Panc1 (cell line): Measurements from ENCODE around the gene SSTR5. TPM values are rescaled to one million over a fixed set of nuclear protein-coding genes. Genes with fewer than 3 reads are reported as not detected.

ENCODE experiments used
- ATAC-seq: fragments of 200-7000 bp; cut with Tn5 transposase; 2 replicates; pipeline ENCODE4 v1.9.1; 2020; ENCODE audit warnings: mild to moderate bottlenecking, moderate library complexity
- BruUV-seq: library from RNA; stranded (reverse); fragments of 400-500 nt; replicated peaks from 2 replicates; lab custom pipeline; 2021; lab: Mats Ljungman, UMichigan
- CTCF ChIA-PET: fragments of 300-600 bp; sonication (Branson Sonifier 250); formaldehyde crosslinking; loops from one replicate; lab custom pipeline; 2022; ENCODE audit warnings: antibody characterized with exemption; lab: Charles Lee
- POLR2A ChIA-PET: fragments of 300-600 bp; sonication (Branson Sonifier 250); formaldehyde crosslinking; loops from one replicate; lab custom pipeline; 2022; ENCODE audit warnings: antibody characterized with exemption; lab: Charles Lee
- DNase-seq: peaks from one replicate; pipeline ENCODE4 v3.0.0-alpha.2; 2010; ENCODE audit warnings: low read depth, low spot score
- H3K27ac ChIP-seq: 2 replicates; pipeline ENCODE4 v1.5.1; 2011; ENCODE audit warnings: mild to moderate bottlenecking, low read length, inconsistent platforms
- H3K27me3 ChIP-seq: fragments of 200-500 bp; sonication (Bioruptor generic); 2 replicates; pipeline ENCODE4 v1.6.0; 2014; ENCODE audit warnings: low read length, inconsistent platforms; ENCODE audit not compliant: control insufficient read depth, insufficient read depth
- H3K36me3 ChIP-seq: fragments of 200-500 bp; sonication (Bioruptor generic); 2 replicates; pipeline ENCODE4 v1.5.1; 2014; ENCODE audit warnings: inconsistent platforms, mild to moderate bottlenecking, low read length, moderate library complexity; ENCODE audit not compliant: control insufficient read depth, insufficient read depth
- H3K4me1 ChIP-seq: 2 replicates; pipeline ENCODE4 v1.5.1; 2011; ENCODE audit warnings: inconsistent platforms, mild to moderate bottlenecking, low read length, moderate library complexity; ENCODE audit not compliant: control insufficient read depth, insufficient read depth
- H3K4me3 ChIP-seq, 2 experiments: 2 replicates each; pipeline ENCODE4 v1.5.1; 2011 to 2012; ENCODE audit warnings: low read depth in 2 of 2, low read length in 2 of 2, mild to moderate bottlenecking in 2 of 2, inconsistent platforms in 1 of 2, moderate library complexity in 1 of 2
- H3K9me3 ChIP-seq: fragments of 200-500 bp; sonication (Bioruptor generic); 2 replicates; pipeline ENCODE4 v1.5.1; 2014; ENCODE audit warnings: low read depth, mild to moderate bottlenecking, inconsistent platforms, low read length, moderate library complexity; ENCODE audit not compliant: control insufficient read depth, insufficient read depth
- CTCF ChIP-seq: fragments of 450-650 bp; IDR thresholded peaks from 2 replicates; pipeline ENCODE4 v1.5.1; 2017; ENCODE audit warnings: mild to moderate bottlenecking
- POLR2AphosphoS5 ChIP-seq: IDR thresholded peaks from 2 replicates; pipeline ENCODE4 v1.6.1; 2012; ENCODE audit warnings: mild to moderate bottlenecking, low read depth, low read length, moderate library complexity
- REST ChIP-seq, 2 experiments: IDR thresholded peaks; 2 replicates each; pipeline ENCODE4 v1.6.1; 2011 to 2012; ENCODE audit warnings: low read depth in 2 of 2, control low read depth in 1 of 2, low read length in 1 of 2, mild to moderate bottlenecking in 1 of 2, moderate library complexity in 1 of 2; ENCODE audit not compliant: insufficient read depth in 1 of 2
- SIN3A ChIP-seq: IDR thresholded peaks from 2 replicates; pipeline ENCODE4 v1.6.1; 2012; ENCODE audit warnings: low read depth, mild to moderate bottlenecking, low read length, moderate library complexity, borderline replicate concordance; ENCODE audit not compliant: insufficient read depth
- TCF7L2 ChIP-seq: IDR thresholded peaks from 2 replicates; pipeline ENCODE4 v1.6.1; 2011; ENCODE audit warnings: mild to moderate bottlenecking, low read depth, low read length, inconsistent platforms
- in situ Hi-C: cut with HindIII; loops from 2 replicates; pipeline ENCODE4 v1.10.0; 2016; ENCODE audit warnings: low sequenced_read_pairs, low pct_unique_long_range_greater_than_20kb
- intact Hi-C: fragments of 100-400 bp; cut with micrococcal nuclease; formaldehyde crosslinking; loops from one replicate; pipeline ENCODE4 v1.10.0; 2022; ENCODE audit not compliant: unreplicated experiment
- total RNA-seq: library from RNA; stranded (reverse); gene quantifications from one replicate; pipeline ENCODE4 v1.2.1, GENCODE V29; 2021; ENCODE audit not compliant: unreplicated experiment

SSTR5 gene
- total RNA-seq, 1 experiment from 2014 or later = 2.8 TPM

DNA sequence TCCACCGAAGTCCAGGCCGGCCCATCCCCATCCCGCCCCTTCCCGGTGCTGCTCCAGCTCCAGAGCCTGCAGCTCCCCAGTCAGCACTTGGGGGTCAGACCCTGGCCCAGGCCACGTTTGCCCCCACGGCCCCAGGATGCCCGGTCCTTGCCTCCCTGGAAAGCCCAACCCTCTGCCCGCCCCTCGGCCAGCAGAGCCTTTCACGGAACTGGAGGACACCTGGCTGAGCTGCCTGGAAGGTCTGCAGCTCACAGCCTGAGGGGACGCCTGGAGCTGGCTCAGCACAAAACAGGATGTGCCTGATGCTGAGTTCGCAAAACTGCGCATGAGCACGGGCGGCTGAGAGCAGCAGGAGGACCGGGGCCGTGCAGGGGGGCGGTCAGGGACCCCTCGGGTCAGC lies 29.7 kb upstream of the SSTR5 start:
- in situ Hi-C loops = no loop called here
- peak; percentile 43 for ATAC-seq
- H3K9me3 ChIP-seq = no peaks in the 10 kb centered on the region
- H3K27ac ChIP-seq = no peak overlapping the region
- H3K4me3 ChIP-seq = no peak overlapping the region
- ChIA-PET POLR2A (interaction anchor here (0.6 kb wide), 1 partner anchor 327 kb away, joined by 4 read pairs; no protein-coding TSS in a partner anchor), CTCF (no interaction called here)
- TF ChIP-seq POLR2AphosphoS5 = no peak
- no peak for TF ChIP-seq REST (IDR thresholded peaks at IDR 0.05; ENCODE audit: insufficient read depth in 1 of 2, low read depth in 2 of 2, low read length in 1 of 2)
- TF ChIP-seq SIN3A = no peak
- no peak for TF ChIP-seq CTCF
- no peak for TF ChIP-seq TCF7L2
- BruUV-seq = no TSS peak
- intact Hi-C loops = no loop called here
- H3K4me1 ChIP-seq = peaks cover 2% of the 10 kb centered on the region; the same call in 1 of the 2 replicates
- H3K27me3 ChIP-seq = no peaks in the 10 kb centered on the region
- no peaks in the 10 kb centered on the region for H3K36me3 ChIP-seq
- no peak for DNase-seq

- intact Hi-C loops = no loop called here
- Histone ChIP-seq H3K4me1 (peaks cover 7% of the 10 kb centered on the region; the same call in 1 of the 2 replicates), H3K36me3 (no peaks in the 10 kb centered on the region), H3K4me3 (peak overlapping the region; percentile 13 to 43), H3K27ac (peak overlapping the region; percentile 66; the same call in 1 of the 2 replicates), H3K27me3 (no peaks in the 10 kb centered on the region), H3K9me3 (no peaks in the 10 kb centered on the region)
- ChIA-PET POLR2A (interaction anchor here (0.7 kb wide), 1 partner anchor 209 kb away, joined by 5 read pairs; no protein-coding TSS in a partner anchor), CTCF (interaction anchor here (0.6 to 0.8 kb wide), 2 partner anchors 13 to 275 kb away, joined by 4 to 6 read pairs; no protein-coding TSS in a partner anchor)
- no peak; the same call in 1 of the 2 replicates for ATAC-seq
- BruUV-seq = no TSS peak
- in situ Hi-C loops = no loop called here
- no peak for DNase-seq
- no peak for TF ChIP-seq POLR2AphosphoS5
- no peak for TF ChIP-seq REST (IDR thresholded peaks at IDR 0.05; ENCODE audit: insufficient read depth in 1 of 2, low read depth in 2 of 2, low read length in 1 of 2)
- no peak for TF ChIP-seq TCF7L2
- no peak for TF ChIP-seq CTCF
- no peak for TF ChIP-seq SIN3A
Observed at GRCh38 chr16:1043881-1044451, 28.6 kb upstream of the SSTR5 start.
